ENCODE data around the gene FBXO31.

DNA sequence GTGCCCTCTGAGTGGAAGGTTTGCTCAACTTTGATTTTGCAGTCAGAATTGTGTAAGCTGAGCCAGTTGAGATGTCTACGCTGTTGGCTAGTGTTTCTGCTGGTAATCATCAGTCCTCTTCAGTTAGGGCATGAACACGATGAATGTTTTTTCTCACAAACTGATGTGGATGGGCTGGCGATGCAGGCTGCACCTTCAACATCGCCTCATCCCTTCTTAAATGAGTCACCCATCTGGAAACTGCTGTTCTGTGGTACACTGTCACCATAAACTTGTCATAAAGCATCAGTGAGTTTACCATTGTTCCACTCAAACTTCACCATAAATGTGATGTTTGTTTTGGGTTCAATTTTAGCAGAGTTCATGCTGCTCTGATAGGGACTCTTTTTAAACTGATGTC, 74.8 kb downstream of the FBXO31 start:
- TF ChIP-seq, protein P1, sequence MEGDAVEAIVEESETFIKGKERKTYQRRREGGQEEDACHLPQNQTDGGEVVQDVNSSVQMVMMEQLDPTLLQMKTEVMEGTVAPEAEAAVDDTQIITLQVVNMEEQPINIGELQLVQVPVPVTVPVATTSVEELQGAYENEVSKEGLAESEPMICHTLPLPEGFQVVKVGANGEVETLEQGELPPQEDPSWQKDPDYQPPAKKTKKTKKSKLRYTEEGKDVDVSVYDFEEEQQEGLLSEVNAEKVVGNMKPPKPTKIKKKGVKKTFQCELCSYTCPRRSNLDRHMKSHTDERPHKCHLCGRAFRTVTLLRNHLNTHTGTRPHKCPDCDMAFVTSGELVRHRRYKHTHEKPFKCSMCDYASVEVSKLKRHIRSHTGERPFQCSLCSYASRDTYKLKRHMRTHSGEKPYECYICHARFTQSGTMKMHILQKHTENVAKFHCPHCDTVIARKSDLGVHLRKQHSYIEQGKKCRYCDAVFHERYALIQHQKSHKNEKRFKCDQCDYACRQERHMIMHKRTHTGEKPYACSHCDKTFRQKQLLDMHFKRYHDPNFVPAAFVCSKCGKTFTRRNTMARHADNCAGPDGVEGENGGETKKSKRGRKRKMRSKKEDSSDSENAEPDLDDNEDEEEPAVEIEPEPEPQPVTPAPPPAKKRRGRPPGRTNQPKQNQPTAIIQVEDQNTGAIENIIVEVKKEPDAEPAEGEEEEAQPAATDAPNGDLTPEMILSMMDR (IDR thresholded peaks at IDR 0.05; ENCODE audit: low read length): no peak
- no peak for TF ChIP-seq EZH2 (IDR thresholded peaks at IDR 0.05; ENCODE audit: borderline replicate concordance, low read length)
